Stimulated activated naive CD8-positive, alpha-beta T cell treated with anti-CD3 and anti-CD28 coated beads, Interleukin-15, Interleukin-2, amounts not matched to agents 100 ng/mL and 50 ng/mL, for 24 hours (primary cell): ENCODE data around the gene SCAMP4.
"Not testable (repeated sequence)": the region's sequence is repeated elsewhere in the genome, so short reads cannot be mapped to it uniquely, and the experiment has no call there.

ENCODE experiments used
- H3K27ac Mint-ChIP-seq: one replicate; pipeline ENCODE4 v1.8.0; 2021; ENCODE audit warnings: mild to moderate bottlenecking, mixed read lengths
- H3K27me3 Mint-ChIP-seq: one replicate; pipeline ENCODE4 v1.8.0; 2021; ENCODE audit warnings: mixed read lengths
- H3K36me3 Mint-ChIP-seq: one replicate; pipeline ENCODE4 v1.8.0; 2021; ENCODE audit warnings: low read depth, mixed read lengths
- H3K4me1 Mint-ChIP-seq: one replicate; pipeline ENCODE4 v1.8.0; 2021; ENCODE audit warnings: low read depth, mixed read lengths
- H3K4me3 Mint-ChIP-seq: one replicate; pipeline ENCODE4 v1.8.0; 2021; ENCODE audit warnings: mild to moderate bottlenecking, mixed read lengths
- H3K9me3 Mint-ChIP-seq: one replicate; pipeline ENCODE4 v1.8.0; 2021; ENCODE audit warnings: mixed read lengths

SCAMP4 gene

DNA sequence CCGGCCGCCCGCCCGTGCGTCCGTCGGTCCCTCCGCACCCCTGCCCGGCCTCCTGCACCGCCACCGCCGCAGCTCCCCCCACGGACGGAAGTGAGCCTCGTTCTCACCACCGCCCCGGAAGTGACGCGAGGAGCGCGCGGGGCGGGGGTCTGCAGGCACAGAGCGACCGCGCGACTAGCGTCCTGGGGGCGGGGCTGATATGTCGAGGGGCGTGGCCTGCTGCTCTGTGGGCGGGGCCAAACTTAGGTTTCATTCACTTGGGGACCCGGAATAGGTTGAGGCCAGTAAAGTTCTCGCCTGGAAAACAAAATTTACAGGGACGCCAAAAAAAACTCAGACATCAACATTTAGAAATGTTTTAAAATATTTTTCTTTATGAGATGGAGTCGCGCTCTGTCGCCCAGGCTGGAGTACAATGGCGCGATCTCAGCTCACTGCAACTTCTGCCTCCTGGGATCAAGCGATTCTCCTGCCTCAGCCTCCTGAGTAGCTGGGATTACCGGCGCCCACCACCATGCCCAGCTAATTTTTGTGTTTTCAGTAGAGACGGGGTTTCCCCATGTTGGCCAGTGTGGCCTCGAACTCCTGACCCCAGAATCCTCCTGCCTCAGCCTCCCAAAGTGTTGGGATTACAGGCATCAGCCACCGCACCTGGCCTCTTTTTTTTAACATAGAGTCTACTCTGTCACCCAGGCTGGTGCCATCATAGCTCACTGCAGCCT, 19.6 kb upstream of the SCAMP4 start, which contains the start of gene ABHD17A:
Gene ABHD17A (minus strand): TSS at position 99 of the 722 bp plus-strand sequence. CDS start 3,930 bp downstream, outside the sequence.
- peak within 1 kb of the TSS; percentile 99 for H3K4me3 Mint-ChIP-seq
- not testable (repeated sequence) for H3K9me3 Mint-ChIP-seq, H3K27me3 Mint-ChIP-seq
- peak within 1 kb of the TSS; percentile 87 for H3K27ac Mint-ChIP-seq
- peaks cover 29% of the 10 kb centered on the region for H3K4me1 Mint-ChIP-seq
- peaks cover 20% of the 10 kb centered on the region for H3K36me3 Mint-ChIP-seq

DNA sequence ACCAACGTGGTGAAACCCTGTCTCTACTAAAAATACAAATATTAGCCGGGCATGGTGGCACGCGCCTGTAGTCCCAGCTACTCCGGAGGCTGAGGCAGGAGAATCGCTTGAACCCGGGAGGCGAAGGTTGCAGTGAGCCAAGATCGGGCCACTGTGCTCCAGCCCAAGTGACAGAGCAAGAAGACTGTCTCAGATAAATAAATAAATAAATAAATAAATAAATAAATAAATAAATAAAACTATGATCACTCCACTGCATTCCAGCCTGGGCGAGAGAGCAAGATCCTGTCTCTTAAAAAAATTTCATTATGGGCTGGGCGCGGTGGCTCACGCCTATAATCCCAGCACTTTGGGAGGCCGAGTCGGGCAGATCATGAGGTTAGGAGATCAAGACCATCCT, 18.8 kb upstream of the SCAMP4 start:
- peaks cover 28% of the 10 kb centered on the region for H3K4me1 Mint-ChIP-seq
- not testable (repeated sequence) for H3K27ac Mint-ChIP-seq, H3K4me3 Mint-ChIP-seq, H3K9me3 Mint-ChIP-seq, H3K27me3 Mint-ChIP-seq
- peaks cover 20% of the 10 kb centered on the region for H3K36me3 Mint-ChIP-seq

DNA sequence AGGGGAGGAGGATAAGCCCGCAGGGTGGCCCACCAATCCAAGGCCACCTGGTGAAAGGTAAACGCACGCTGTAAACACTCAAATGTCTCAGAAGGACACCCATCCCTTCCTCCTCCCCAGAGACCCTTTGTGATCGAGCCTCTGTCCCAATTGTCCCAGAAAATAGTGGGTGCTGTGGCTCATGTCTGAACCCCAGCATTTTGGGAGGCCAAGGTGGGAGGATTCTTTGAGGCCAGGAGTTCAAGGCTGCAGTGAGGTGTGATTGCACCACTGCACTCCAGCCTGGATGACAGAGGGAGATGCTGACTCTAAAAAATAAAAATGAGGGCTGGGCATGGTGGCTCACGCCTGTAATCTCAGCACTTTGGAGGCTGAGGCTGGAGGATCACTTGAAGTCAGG, 16.8 kb upstream of the SCAMP4 start:
- no peaks in the 10 kb centered on the region for H3K27me3 Mint-ChIP-seq
- H3K4me3 Mint-ChIP-seq, result no peak overlapping the region
- no peak overlapping the region for H3K27ac Mint-ChIP-seq
- peaks cover 12% of the 10 kb centered on the region for H3K4me1 Mint-ChIP-seq
- peaks cover 11% of the 10 kb centered on the region for H3K36me3 Mint-ChIP-seq
- H3K9me3 Mint-ChIP-seq, result no peaks in the 10 kb centered on the region

DNA sequence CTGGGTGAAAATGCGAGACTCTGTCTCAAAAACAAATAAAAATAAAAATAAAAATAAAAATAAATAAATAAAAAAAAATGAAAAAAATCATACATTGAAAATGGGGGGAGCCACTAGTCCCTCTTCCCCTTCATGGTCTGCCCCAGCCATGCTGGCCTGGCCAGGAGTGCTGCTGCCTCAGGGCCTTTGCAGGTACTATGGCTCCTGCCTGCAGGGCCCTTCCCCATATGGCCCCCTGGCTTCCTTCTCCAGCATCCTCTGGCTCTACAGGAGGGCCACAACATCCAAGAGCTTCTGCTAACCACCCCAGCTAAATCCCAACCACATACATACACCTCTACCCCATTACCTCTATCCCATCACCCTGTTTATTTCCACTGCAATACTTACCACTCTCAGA, 15.3 kb upstream of the SCAMP4 start:
- H3K4me3 Mint-ChIP-seq, result no peak overlapping the region
- no peaks in the 10 kb centered on the region for H3K9me3 Mint-ChIP-seq
- peaks cover 8% of the 10 kb centered on the region for H3K4me1 Mint-ChIP-seq
- no peaks in the 10 kb centered on the region for H3K27me3 Mint-ChIP-seq
- H3K27ac Mint-ChIP-seq, result peak overlapping the region; percentile 43
- H3K36me3 Mint-ChIP-seq, result no peaks in the 10 kb centered on the region

DNA sequence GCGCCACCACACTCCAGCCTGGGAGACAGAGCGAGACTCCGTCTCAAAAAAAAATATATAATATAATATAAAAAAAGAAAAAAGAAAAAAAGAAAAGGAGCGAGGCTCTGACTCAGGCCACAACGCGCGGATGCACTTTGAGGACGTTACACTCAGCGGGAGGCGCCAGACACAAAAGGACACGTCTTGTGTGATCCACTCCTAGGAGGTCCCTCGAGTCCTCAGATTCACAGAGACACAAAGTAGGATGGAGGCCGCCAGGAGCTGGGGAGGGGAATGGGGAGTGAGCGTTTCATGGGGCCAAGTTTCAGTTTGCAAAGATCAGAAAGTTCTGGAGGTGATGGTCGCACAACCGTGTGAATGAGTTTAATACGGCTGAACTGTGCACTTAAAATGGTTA, 11.4 kb upstream of the SCAMP4 start:
- Mint-ChIP-seq H3K36me3 (no peaks in the 10 kb centered on the region), H3K4me1 (peaks cover 43% of the 10 kb centered on the region), H3K27me3 (no peaks in the 10 kb centered on the region), H3K9me3 (no peaks in the 10 kb centered on the region), H3K27ac (peak overlapping the region; percentile 12), H3K4me3 (no peak overlapping the region)

DNA sequence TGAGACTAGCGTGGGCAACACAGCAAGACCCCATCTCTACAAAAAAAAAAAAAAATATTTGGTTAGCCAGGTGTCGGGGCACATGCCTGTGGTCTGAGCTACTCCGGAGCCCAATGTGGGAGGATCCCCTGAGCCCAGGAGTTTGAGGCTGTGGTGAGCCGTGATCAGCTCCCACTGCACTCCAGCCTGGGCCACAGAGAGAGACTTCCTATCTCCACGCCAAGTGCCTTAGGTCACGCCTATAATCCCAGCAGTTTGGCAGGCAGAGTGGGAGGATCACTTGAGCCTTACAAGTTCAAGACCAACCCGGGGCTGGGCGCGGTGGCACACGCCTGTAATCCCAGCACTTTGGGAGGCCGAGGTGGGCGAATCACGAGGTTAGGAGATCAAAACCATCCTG, 8.7 kb upstream of the SCAMP4 start:
- Mint-ChIP-seq H3K4me1 (peaks cover 43% of the 10 kb centered on the region), H3K36me3 (no peaks in the 10 kb centered on the region), H3K27ac (peak overlapping the region; percentile 88), H3K27me3 (no peaks in the 10 kb centered on the region), H3K9me3 (no peaks in the 10 kb centered on the region), H3K4me3 (peak overlapping the region; percentile 82)

DNA sequence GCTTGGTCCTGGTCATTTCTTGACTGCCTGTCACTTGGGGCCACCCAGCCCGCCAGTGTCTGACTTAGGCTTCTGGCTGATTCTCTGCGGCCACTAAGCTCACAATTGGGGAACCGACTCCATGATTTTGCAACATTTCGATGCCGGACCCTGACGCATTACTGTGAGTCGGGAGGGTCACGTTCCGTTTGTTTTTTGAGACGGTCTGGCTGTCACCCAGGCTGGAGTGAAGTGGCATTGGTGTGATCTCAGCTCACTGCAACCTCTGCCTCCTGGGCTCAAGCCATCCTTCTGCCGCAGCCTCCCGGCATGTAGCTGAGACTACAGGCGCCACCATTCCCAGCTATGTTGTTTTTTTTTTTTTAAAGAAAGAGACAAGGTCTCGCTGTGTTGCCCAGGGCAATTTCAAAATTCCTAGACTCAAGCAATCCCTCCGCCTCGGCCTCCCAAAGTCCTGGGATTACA, 3.2 kb upstream of the SCAMP4 start:
- H3K4me3 Mint-ChIP-seq, result no peak overlapping the region
- peaks cover 42% of the 10 kb centered on the region for H3K4me1 Mint-ChIP-seq
- H3K36me3 Mint-ChIP-seq, result no peaks in the 10 kb centered on the region
- H3K9me3 Mint-ChIP-seq, result no peaks in the 10 kb centered on the region
- no peak overlapping the region for H3K27ac Mint-ChIP-seq
- no peaks in the 10 kb centered on the region for H3K27me3 Mint-ChIP-seq

DNA sequence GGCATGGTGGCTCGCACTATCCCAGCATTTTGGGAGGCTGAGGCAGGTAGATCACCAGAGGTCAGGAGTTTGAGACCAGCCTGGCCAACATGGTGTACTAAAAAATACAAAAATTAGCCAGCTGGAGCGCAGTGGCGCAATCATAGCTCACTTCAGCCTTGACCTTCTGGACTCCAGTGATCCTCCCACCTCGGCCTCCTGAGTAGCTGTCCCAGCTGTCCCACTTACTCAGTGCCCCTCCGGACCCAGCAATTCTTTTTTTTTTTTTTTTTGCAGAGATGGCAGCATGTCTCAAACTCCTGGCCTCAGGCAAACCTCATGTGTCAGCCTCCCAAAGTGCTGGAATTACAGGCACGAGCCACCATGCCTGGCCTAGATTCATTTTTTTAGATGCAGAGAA, 2.3 kb upstream of the SCAMP4 start:
- H3K36me3 Mint-ChIP-seq, result no peaks in the 10 kb centered on the region
- peaks cover 37% of the 10 kb centered on the region for H3K4me1 Mint-ChIP-seq
- H3K9me3 Mint-ChIP-seq, result no peaks in the 10 kb centered on the region
- no peak overlapping the region for H3K27ac Mint-ChIP-seq
- H3K4me3 Mint-ChIP-seq, result no peak overlapping the region
- H3K27me3 Mint-ChIP-seq, result no peaks in the 10 kb centered on the region

DNA sequence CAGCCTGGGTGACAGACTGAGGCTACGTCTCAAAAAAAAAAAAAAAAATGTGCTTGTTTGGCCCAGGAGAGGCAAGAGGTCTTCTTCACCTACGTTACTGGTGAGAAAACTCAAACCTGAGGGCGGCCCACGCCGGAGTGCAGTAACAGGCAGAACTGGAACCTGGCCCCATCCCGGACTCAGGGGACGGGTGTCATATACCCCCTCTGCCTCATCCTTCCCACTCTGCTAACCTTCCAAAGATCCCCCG, 414 bp upstream of the SCAMP4 start:
- Mint-ChIP-seq H3K27ac (peak overlapping the region; percentile 80), H3K4me1 (peaks cover 46% of the 10 kb centered on the region), H3K9me3 (no peaks in the 10 kb centered on the region), H3K36me3 (no peaks in the 10 kb centered on the region), H3K27me3 (no peaks in the 10 kb centered on the region), H3K4me3 (peak overlapping the region; percentile 91)

DNA sequence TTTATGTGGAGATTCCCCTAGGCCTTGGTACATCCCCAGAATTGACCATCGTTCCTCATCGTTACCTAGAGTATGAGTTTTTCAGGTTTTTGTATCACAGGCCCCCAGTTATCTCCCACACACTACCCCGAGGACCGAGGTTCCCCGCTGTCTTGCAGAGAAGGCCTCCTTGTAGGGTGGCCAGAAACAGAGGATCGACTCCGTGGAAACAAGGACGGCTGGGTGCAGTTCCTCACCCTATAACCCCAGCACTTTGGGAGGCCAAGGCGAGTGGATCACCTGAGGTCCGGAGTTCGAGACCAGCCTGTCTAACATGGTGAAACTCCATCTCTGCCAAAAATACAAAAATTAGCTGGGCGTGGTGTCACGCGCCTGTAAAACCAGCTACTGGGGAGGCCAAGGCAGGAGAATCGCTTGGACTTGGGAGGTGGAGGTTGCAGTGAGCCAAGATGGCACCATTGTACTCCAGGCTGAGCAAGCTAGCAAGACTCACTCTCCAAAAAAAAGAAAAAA, 720 bp downstream of the SCAMP4 start:
- Mint-ChIP-seq H3K9me3 (no peaks in the 10 kb centered on the region), H3K4me3 (peak overlapping the region; percentile 91), H3K4me1 (peaks cover 52% of the 10 kb centered on the region), H3K27me3 (no peaks in the 10 kb centered on the region), H3K36me3 (no peaks in the 10 kb centered on the region), H3K27ac (peak overlapping the region; percentile 90)

DNA sequence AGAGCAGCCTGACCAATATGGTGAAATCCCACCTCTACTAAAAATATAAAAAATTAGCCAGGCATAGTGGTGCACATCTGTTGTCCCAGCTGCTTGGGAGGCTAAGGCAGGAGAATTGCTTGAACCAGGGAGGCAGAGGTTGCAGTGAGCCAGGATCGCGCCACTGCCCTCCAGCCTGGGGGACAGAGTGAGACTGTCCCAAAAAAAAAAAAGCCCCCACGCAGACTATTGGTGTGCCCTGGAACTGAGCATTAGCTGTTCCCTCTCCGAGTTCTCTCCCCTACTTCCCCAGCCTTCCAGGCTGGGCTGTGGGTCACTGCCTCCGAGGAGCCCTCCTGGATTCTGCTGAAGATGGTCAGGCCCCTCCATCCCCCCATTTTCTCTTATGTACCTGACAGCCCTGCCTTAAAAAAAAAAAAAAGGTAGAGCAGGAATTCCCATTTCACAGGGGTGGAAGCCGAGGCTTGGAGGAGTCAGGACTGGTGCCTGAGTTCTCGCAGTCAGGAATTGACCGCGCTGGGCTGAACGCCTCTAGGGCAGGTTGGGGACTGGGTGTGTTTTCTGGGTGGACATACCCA, 1.9 kb downstream of the SCAMP4 start:
- no peaks in the 10 kb centered on the region for H3K36me3 Mint-ChIP-seq
- H3K4me3 Mint-ChIP-seq, result peak overlapping the region; percentile 10
- H3K27ac Mint-ChIP-seq, result no peak overlapping the region
- H3K4me1 Mint-ChIP-seq, result peaks cover 52% of the 10 kb centered on the region
- no peaks in the 10 kb centered on the region for H3K27me3 Mint-ChIP-seq
- H3K9me3 Mint-ChIP-seq, result no peaks in the 10 kb centered on the region

DNA sequence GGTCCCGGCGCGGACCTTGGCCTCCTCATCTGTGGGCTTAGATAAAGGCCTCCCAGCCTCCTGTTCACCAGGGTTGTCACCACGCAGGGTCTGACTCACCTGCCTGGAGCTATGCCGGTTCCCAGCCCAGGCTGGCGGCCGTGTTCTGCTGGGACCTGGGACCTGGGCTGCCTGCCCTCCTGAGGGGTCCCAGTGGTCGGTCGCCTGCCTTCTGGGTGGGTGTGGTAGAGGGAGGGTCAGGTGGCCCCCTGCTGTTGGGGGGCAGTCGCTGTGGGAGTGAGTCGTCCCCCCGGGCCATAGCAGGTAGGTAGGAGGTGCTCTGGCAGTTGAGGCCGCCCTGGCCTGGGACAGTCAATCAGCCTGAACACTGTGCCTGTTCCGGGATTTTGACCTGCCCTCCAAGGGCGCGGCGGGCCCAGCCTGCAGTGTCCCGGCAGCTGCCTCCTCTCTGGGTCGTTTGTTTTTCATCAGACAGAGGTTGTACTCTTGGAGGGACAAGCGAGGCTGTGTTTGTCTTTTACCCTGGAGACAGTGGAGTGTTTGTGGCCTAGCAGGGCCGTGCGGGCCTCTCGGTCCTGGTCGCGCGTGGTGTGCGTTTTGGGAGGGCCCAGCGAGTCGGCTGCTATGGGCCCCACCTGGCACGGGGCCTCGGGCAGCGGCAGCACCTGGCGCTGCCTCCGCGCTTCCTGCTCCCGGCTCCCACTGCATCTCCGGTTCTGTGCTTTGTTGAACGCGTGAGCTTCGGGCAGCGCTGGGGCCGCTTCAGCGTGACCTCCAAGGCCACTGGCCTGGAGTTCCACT, 2.6 kb downstream of the SCAMP4 start:
- H3K4me3 Mint-ChIP-seq, result no peak overlapping the region
- H3K9me3 Mint-ChIP-seq, result no peaks in the 10 kb centered on the region
- no peaks in the 10 kb centered on the region for H3K27me3 Mint-ChIP-seq
- H3K4me1 Mint-ChIP-seq, result peaks cover 52% of the 10 kb centered on the region
- no peaks in the 10 kb centered on the region for H3K36me3 Mint-ChIP-seq
- H3K27ac Mint-ChIP-seq, result no peak overlapping the region

DNA sequence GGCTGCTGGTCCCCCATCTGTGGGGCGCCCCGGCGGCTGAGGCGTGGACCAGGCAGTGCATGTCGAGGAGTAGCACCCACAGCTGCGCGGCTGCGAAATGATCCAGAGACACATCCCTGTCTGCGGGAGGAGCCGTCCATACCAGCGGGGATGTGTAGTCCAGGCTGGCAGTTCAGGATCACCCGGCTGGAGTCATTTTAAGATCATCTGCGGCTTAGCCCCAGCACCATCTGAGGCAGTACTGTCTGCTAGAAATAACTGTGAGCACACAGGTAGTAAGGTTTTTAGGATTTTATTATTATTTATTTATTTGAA, 3.1 kb downstream of the SCAMP4 start:
- no peaks in the 10 kb centered on the region for H3K36me3 Mint-ChIP-seq
- peak overlapping the region; percentile 39 for H3K4me3 Mint-ChIP-seq
- H3K27me3 Mint-ChIP-seq, result no peaks in the 10 kb centered on the region
- no peak overlapping the region for H3K27ac Mint-ChIP-seq
- no peaks in the 10 kb centered on the region for H3K9me3 Mint-ChIP-seq
- peaks cover 46% of the 10 kb centered on the region for H3K4me1 Mint-ChIP-seq

DNA sequence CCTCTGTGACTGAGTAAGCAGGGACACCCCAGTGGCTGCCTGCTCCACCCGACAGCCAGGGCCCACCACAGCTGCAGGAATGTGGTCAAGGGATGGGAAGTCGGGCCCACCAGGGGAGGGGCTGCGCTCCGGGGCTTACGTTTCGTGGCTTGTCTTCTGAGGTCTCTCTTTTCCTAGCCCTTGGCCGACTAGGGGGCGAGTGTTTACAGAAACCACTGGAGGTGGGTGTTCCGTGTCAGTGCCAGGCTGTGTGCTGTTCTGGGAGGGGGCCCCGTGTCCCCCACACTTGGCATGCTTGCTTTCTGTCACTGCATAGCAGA, 4.5 kb downstream of the SCAMP4 start:
- Mint-ChIP-seq H3K9me3 (no peaks in the 10 kb centered on the region), H3K36me3 (no peaks in the 10 kb centered on the region), H3K27me3 (no peaks in the 10 kb centered on the region), H3K4me3 (no peak overlapping the region), H3K27ac (no peak overlapping the region), H3K4me1 (peaks cover 34% of the 10 kb centered on the region)

DNA sequence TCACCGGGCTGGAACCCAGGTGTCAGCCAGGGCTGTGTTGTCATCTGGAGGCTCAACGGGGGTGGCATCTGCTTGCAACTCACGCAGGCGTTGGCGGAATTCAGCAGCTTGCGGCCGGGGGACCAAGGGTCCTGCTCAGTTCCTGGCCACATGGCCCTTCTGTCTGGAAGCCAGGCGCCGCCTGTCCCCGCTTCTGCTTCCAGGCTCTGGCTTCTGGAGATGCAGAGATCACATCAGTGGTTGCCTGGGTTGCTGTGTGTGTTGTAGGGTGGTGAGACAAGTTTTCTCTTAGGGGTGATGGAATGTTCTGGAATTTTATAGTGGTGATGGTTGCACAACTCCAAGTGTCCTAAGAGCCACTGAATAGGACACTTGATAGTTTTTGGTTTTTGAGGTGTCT, 5.0 kb downstream of the SCAMP4 start:
- no peak overlapping the region for H3K4me3 Mint-ChIP-seq
- no peak overlapping the region for H3K27ac Mint-ChIP-seq
- no peaks in the 10 kb centered on the region for H3K36me3 Mint-ChIP-seq
- no peaks in the 10 kb centered on the region for H3K27me3 Mint-ChIP-seq
- H3K9me3 Mint-ChIP-seq, result no peaks in the 10 kb centered on the region
- H3K4me1 Mint-ChIP-seq, result peaks cover 30% of the 10 kb centered on the region
